ENCODE results near the gene PRRT4. TPM values are rescaled to one million over a fixed set of nuclear protein-coding genes. Genes with fewer than 3 reads are reported as not detected.

The PRRT4 gene
- 0.08 to 0.45 TPM (median 0.26 TPM) in 5 replicates for total RNA-seq (2022; extraction: Qiagen RNA extraction)

GRCh38 chr7:128361411-128362379, at the start of gene PRRT4:
TSS of gene PRRT4 (minus strand) at chr7:128361690.

GRCh38 chr7:128409596-128410450, 48.3 kb upstream of the PRRT4 start, which contains the start of gene IMPDH1:
TSS of gene IMPDH1 (minus strand) at chr7:128409982. CDS start at chr7:128409901, 81 bp downstream.

GRCh38 chr7:128343554-128344430, 17.7 kb downstream of the PRRT4 start, which contains the start of gene RBM28:
TSS of gene RBM28 (minus strand) at chr7:128343908. CDS start at chr7:128343793, 115 bp downstream.

Other genes with a start within 250 kb of the PRRT4 start
- not detected in 5 replicates for gene LEP, start 120.4 kb downstream of the PRRT4 start, total RNA-seq (2022; extraction: Qiagen RNA extraction)
- 49.2 to 74.8 TPM (median 54.8 TPM) in 5 replicates for gene RBM28, start 17.8 kb downstream of the PRRT4 start, total RNA-seq (2022; extraction: Qiagen RNA extraction)
- 127 to 137 TPM (median 133 TPM) in 5 replicates for gene IMPDH1, start 48.3 kb upstream of the PRRT4 start, total RNA-seq (2022; extraction: Qiagen RNA extraction)
- 23.0 to 25.8 TPM (median 25.6 TPM) in 5 replicates for gene HILPDA, start 94.2 kb upstream of the PRRT4 start, total RNA-seq (2022; extraction: Qiagen RNA extraction)
- 23.2 to 28.6 TPM (median 24.9 TPM) in 5 replicates for gene METTL2B, start 115.1 kb upstream of the PRRT4 start, total RNA-seq (2022; extraction: Qiagen RNA extraction)